Keratinocyte (primary cell): ENCODE results near the gene CYTH2. TPM values are rescaled to one million over a fixed set of nuclear protein-coding genes. Genes with fewer than 3 reads are reported as not detected.

ENCODE experiments used
- DNase-seq: peaks from one replicate; pipeline ENCODE4 v3.0.0-alpha.2; 2011; ENCODE audit warnings: low read depth, missing footprints, low spot score
- FAIRE-seq: peaks from 2 replicates; lab custom pipeline; 2011; peaks lifted over from hg19 to GRCh38; lab: Jason Lieb, UNC
- H2AFZ ChIP-seq: 2 replicates; pipeline ENCODE4 v1.6.0; 2012; ENCODE audit warnings: low read length, control low read depth, inconsistent platforms; ENCODE audit not compliant: control insufficient read depth
- H3K27ac ChIP-seq: 2 replicates; pipeline ENCODE4 v1.5.1; 2011; ENCODE audit warnings: low read length; ENCODE audit not compliant: control insufficient read depth, insufficient read depth
- H3K27me3 ChIP-seq: 3 replicates; pipeline ENCODE4 v1.6.0; 2011; ENCODE audit warnings: low read length; ENCODE audit not compliant: control insufficient read depth, insufficient read depth; ENCODE audit errors: extremely low read depth
- H3K36me3 ChIP-seq, 2 experiments: 2 replicates in 1 of 2; 3 replicates in 1 of 2; pipeline ENCODE4 v1.5.1; 2011; ENCODE audit warnings: low read length in 2 of 2, mild to moderate bottlenecking in 1 of 2; ENCODE audit not compliant: control insufficient read depth in 2 of 2, insufficient read depth in 2 of 2; ENCODE audit errors: extremely low read depth in 1 of 2
- H3K4me1 ChIP-seq: 3 replicates; pipeline ENCODE4 v1.5.1; 2011; ENCODE audit warnings: low read length; ENCODE audit not compliant: control insufficient read depth, insufficient read depth; ENCODE audit errors: extremely low read depth
- H3K4me2 ChIP-seq: 3 replicates; pipeline ENCODE4 v1.6.0; 2011; ENCODE audit warnings: low read depth, low read length; ENCODE audit not compliant: control insufficient read depth, insufficient read depth; ENCODE audit errors: extremely low read depth
- H3K4me3 ChIP-seq, 3 experiments: fragments of 200-600 bp in 1 of 3; sonication (generic) in 1 of 3; 2 replicates in 2 of 3; 3 replicates in 1 of 3; pipeline ENCODE4 v1.5.1; 2011 to 2016; ENCODE audit warnings: low read length in 3 of 3, mild to moderate bottlenecking in 3 of 3, control low read depth in 2 of 3, inconsistent platforms in 1 of 3, low read depth in 1 of 3, mixed read lengths in 1 of 3, mixed run types in 1 of 3, moderate library complexity in 1 of 3; ENCODE audit not compliant: control insufficient read depth in 2 of 3, insufficient read depth in 2 of 3; ENCODE audit errors: extremely low read depth in 1 of 3
- H3K79me2 ChIP-seq: 2 replicates; pipeline ENCODE4 v1.6.0; 2012; ENCODE audit warnings: low read length; ENCODE audit not compliant: control insufficient read depth, insufficient read depth
- H3K9ac ChIP-seq: 3 replicates; pipeline ENCODE4 v1.6.0; 2011; ENCODE audit warnings: low read length; ENCODE audit not compliant: control insufficient read depth, insufficient read depth; ENCODE audit errors: extremely low read depth
- H3K9me1 ChIP-seq: 3 replicates; pipeline ENCODE4 v1.6.0; 2011; ENCODE audit warnings: low read length; ENCODE audit not compliant: control insufficient read depth, insufficient read depth; ENCODE audit errors: extremely low read depth
- H3K9me3 ChIP-seq: 2 replicates; pipeline ENCODE4 v1.5.1; 2012; ENCODE audit warnings: low read depth, low read length; ENCODE audit not compliant: control insufficient read depth
- H4K20me1 ChIP-seq: 3 replicates; pipeline ENCODE4 v1.6.0; 2011; ENCODE audit warnings: low read length; ENCODE audit not compliant: control insufficient read depth, insufficient read depth; ENCODE audit errors: extremely low read depth
- EZH2 ChIP-seq: IDR thresholded peaks from one replicate; pipeline ENCODE4 v1.6.1; 2012; ENCODE audit warnings: inconsistent platforms, mild to moderate bottlenecking, low read length, moderate library complexity
- dilution Hi-C: fragments of 300-500 bp; cut with MboI; formaldehyde crosslinking; loops from one replicate; pipeline ENCODE4 v1.7.0; 2020; ENCODE audit warnings: low sequenced_read_pairs; ENCODE audit not compliant: extremely low pct_ligation_motif_present
- polyA plus RNA-seq, 5 experiments: library from polyadenylated mRNA; depleted of rRNA in 3 of 5; stranded (reverse) in 3 of 5; stranded (forward) in 1 of 5; unstranded in 1 of 5; fragments of >200 nt; gene quantifications; 1 replicate in 1 of 5; 2 replicates in 3 of 5; 3 replicates in 1 of 5; pipeline versions ENCODE4 v1.2.1 to v1.2.3, GENCODE V29; 2011 to 2012; ENCODE audit warnings: missing spikeins in 2 of 5, low read depth in 1 of 5, low replicate concordance in 1 of 5
- TF ChIP-seq, protein P1 (sequence below), 3 experiments: IDR thresholded peaks in 1 of 3; conservative IDR thresholded peaks in 1 of 3; optimal IDR thresholded peaks in 1 of 3; 2 replicates in 2 of 3; 3 replicates in 1 of 3; pipeline versions ENCODE3 to v1.5.1; 2011; ENCODE audit warnings: low read length in 3 of 3, mild to moderate bottlenecking in 3 of 3, moderate library complexity in 2 of 3, control low read depth in 1 of 3, inconsistent platforms in 1 of 3; ENCODE audit not compliant: insufficient read depth in 2 of 3; ENCODE audit errors: extremely low read depth in 1 of 3

Gene CYTH2
- polyA plus RNA-seq, 1 donor (not counting 4 experiments of a cell fraction or from before 2014, with no cell fraction given): 27.0 TPM

DNA sequence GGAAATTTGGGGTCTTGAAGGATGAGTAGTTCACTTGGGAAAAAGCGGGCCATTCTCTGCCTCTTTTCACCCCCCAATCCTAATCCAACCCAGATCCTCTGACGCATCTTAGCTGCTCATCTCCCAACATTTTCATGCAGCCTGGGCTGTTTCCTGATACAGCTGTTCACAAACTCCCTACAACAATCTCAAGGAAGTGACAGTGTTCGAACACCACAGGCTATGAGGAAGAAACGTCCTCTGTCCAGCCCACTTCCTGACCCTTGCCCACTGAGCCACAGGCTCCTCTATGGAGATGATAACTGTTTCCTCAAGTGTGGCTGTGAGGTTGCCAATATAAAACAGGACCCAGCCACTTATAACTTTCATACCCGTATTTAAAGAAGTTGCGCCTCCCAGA lies 26.2 kb downstream of the CYTH2 start:
- no peaks in the 10 kb centered on the region for H3K9me3 ChIP-seq
- DNase-seq (no peak), FAIRE-seq (no peak)
- peaks cover 11% of the 10 kb centered on the region for H3K4me1 ChIP-seq
- no peak overlapping the region for H3K4me3 ChIP-seq
- H3K9me1 ChIP-seq: no peaks in the 10 kb centered on the region
- H3K27ac ChIP-seq: no peak overlapping the region
- H4K20me1 ChIP-seq: no peaks in the 10 kb centered on the region
- H3K79me2 ChIP-seq: no peaks in the 10 kb centered on the region
- H2AFZ ChIP-seq: no peak overlapping the region
- dilution Hi-C loops: no loop called here
- TF ChIP-seq, protein P1, sequence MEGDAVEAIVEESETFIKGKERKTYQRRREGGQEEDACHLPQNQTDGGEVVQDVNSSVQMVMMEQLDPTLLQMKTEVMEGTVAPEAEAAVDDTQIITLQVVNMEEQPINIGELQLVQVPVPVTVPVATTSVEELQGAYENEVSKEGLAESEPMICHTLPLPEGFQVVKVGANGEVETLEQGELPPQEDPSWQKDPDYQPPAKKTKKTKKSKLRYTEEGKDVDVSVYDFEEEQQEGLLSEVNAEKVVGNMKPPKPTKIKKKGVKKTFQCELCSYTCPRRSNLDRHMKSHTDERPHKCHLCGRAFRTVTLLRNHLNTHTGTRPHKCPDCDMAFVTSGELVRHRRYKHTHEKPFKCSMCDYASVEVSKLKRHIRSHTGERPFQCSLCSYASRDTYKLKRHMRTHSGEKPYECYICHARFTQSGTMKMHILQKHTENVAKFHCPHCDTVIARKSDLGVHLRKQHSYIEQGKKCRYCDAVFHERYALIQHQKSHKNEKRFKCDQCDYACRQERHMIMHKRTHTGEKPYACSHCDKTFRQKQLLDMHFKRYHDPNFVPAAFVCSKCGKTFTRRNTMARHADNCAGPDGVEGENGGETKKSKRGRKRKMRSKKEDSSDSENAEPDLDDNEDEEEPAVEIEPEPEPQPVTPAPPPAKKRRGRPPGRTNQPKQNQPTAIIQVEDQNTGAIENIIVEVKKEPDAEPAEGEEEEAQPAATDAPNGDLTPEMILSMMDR (optimal IDR thresholded peaks at IDR 0.05 in 1 of 3, IDR thresholded peaks at IDR 0.05 in 1 of 3, conservative IDR thresholded peaks at IDR 0.05 in 1 of 3; ENCODE audit: extremely low read depth in 1 of 3, insufficient read depth in 2 of 3, low read length in 3 of 3): no peak
- TF ChIP-seq EZH2: no peak
- H3K9ac ChIP-seq: no peak overlapping the region
- peaks cover 6% of the 10 kb centered on the region for H3K27me3 ChIP-seq
- H3K4me2 ChIP-seq: no peak overlapping the region
- H3K36me3 ChIP-seq: no peaks in the 10 kb centered on the region

GRCh38 chr19:48496959-48497727 lies 28.0 kb downstream of the CYTH2 start:
- Histone ChIP-seq H2AFZ (no peak overlapping the region), H3K36me3 (no peaks in the 10 kb centered on the region), H3K9me3 (no peaks in the 10 kb centered on the region), H4K20me1 (no peaks in the 10 kb centered on the region), H3K4me1 (peaks cover 21% of the 10 kb centered on the region), H3K4me3 (no peak overlapping the region), H3K9me1 (no peaks in the 10 kb centered on the region), H3K79me2 (no peaks in the 10 kb centered on the region), H3K27me3 (peaks cover 6% of the 10 kb centered on the region), H3K27ac (no peak overlapping the region), H3K9ac (no peak overlapping the region), H3K4me2 (no peak overlapping the region)
- TF ChIP-seq EZH2: no peak
- TF ChIP-seq, protein P1 (optimal IDR thresholded peaks at IDR 0.05 in 1 of 3, IDR thresholded peaks at IDR 0.05 in 1 of 3, conservative IDR thresholded peaks at IDR 0.05 in 1 of 3; ENCODE audit: extremely low read depth in 1 of 3, insufficient read depth in 2 of 3, low read length in 3 of 3): no peak
- DNase-seq (no peak), FAIRE-seq (no peak)
- dilution Hi-C loops: no loop called here
